Measurements from ENCODE around the gene ZNF367. TPM values are rescaled to one million over a fixed set of nuclear protein-coding genes. Genes with fewer than 3 reads are reported as not detected.
A peak's percentile ranks its signal among the peaks of the same experiment; 100 is the strongest.

Gene ZNF367
- total and polyA plus RNA-seq, 2 donors (not counting 1 experiment from before 2014, with no cell fraction given): 0.66 to 2.2 TPM

DNA sequence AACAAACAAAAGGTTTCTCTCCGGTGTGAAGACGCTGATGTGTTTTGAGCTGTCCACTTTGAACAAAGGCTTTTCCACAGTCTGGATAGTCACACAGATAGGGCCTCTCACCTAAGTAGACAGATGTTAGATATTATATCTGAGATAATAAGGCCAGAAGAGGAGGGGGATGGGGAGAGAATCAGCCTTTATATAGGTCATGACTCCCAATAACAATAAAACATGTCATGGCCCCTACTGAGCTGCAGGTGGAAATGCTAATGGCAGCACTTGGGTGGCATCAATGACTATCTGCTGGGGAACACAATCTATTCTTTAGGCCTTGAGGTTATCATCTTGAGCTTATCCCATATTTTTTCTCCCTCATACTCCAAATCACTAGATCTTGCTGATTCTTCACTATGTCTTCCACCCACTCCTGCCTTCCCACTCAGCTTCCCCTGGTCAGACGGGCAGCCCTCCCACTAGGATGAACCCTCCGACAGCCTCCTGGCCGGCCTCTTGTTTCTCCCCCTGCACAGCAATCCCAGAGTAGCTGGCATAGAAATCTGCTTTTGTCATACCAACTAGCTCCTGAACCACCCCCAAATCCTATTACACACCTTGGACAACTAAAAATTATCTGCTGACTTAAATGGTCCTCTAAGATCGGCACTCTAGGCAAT is 23.2 kb downstream of the ZNF367 start:
- Histone ChIP-seq H3K36me3 (ENCODE audit: control insufficient read depth, insufficient read depth, low read length) (no peaks in the 10 kb centered on the region), H3K4me3 (replicated peaks in 1 of 4; ENCODE audit: control extremely low read depth in 1 of 4, insufficient read depth in 1 of 4, low read depth in 3 of 4, low read length in 4 of 4) (no peak overlapping the region), H3K4me1 (ENCODE audit: control insufficient read depth, extremely low read depth, insufficient read depth, low read length) (peaks cover 3% of the 10 kb centered on the region), H3K27me3 (ENCODE audit: control insufficient read depth, insufficient read depth, low read length) (no peaks in the 10 kb centered on the region), H3K9ac (ENCODE audit: insufficient read depth, low read length) (no peak overlapping the region), H4K20me1 (ENCODE audit: control insufficient read depth, extremely low read depth, insufficient read depth, low read length) (no peaks in the 10 kb centered on the region), H3K79me2 (ENCODE audit: control insufficient read depth, insufficient read depth, low read length) (peaks cover 6% of the 10 kb centered on the region), H3K27ac (ENCODE audit: insufficient read depth, low read length) (no peak overlapping the region), H2AFZ (ENCODE audit: low read length) (no peak overlapping the region), H3K4me2 (ENCODE audit: extremely low read depth, insufficient read depth, low read length) (no peak overlapping the region), H3K9me3 (ENCODE audit: control insufficient read depth, insufficient read depth, low read depth, low read length) (no peaks in the 10 kb centered on the region)
- DNase-seq (ENCODE audit: low read depth in 2 of 2): no peak
- TF ChIP-seq, protein P1, sequence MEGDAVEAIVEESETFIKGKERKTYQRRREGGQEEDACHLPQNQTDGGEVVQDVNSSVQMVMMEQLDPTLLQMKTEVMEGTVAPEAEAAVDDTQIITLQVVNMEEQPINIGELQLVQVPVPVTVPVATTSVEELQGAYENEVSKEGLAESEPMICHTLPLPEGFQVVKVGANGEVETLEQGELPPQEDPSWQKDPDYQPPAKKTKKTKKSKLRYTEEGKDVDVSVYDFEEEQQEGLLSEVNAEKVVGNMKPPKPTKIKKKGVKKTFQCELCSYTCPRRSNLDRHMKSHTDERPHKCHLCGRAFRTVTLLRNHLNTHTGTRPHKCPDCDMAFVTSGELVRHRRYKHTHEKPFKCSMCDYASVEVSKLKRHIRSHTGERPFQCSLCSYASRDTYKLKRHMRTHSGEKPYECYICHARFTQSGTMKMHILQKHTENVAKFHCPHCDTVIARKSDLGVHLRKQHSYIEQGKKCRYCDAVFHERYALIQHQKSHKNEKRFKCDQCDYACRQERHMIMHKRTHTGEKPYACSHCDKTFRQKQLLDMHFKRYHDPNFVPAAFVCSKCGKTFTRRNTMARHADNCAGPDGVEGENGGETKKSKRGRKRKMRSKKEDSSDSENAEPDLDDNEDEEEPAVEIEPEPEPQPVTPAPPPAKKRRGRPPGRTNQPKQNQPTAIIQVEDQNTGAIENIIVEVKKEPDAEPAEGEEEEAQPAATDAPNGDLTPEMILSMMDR (conservative IDR thresholded peaks at IDR 0.05 in 1 of 2, IDR thresholded peaks at IDR 0.05 in 1 of 2; ENCODE audit: low read depth in 1 of 2, low read length in 2 of 2): no peak
- TF ChIP-seq EZH2 (IDR thresholded peaks at IDR 0.05; ENCODE audit: low read length, missing control alignments): no peak

- Histone ChIP-seq H4K20me1 (ENCODE audit: control insufficient read depth, extremely low read depth, insufficient read depth, low read length) (no peaks in the 10 kb centered on the region), H2AFZ (ENCODE audit: low read length) (no peak overlapping the region), H3K27ac (ENCODE audit: insufficient read depth, low read length) (no peak overlapping the region), H3K79me2 (ENCODE audit: control insufficient read depth, insufficient read depth, low read length) (no peaks in the 10 kb centered on the region), H3K4me1 (ENCODE audit: control insufficient read depth, extremely low read depth, insufficient read depth, low read length) (no peaks in the 10 kb centered on the region), H3K9me3 (ENCODE audit: control insufficient read depth, insufficient read depth, low read depth, low read length) (no peaks in the 10 kb centered on the region), H3K36me3 (ENCODE audit: control insufficient read depth, insufficient read depth, low read length) (no peaks in the 10 kb centered on the region), H3K27me3 (ENCODE audit: control insufficient read depth, insufficient read depth, low read length) (no peaks in the 10 kb centered on the region), H3K4me3 (replicated peaks in 1 of 4; ENCODE audit: control extremely low read depth in 1 of 4, insufficient read depth in 1 of 4, low read depth in 3 of 4, low read length in 4 of 4) (no peak overlapping the region), H3K9ac (ENCODE audit: insufficient read depth, low read length) (no peak overlapping the region), H3K4me2 (ENCODE audit: extremely low read depth, insufficient read depth, low read length) (no peak overlapping the region)
- TF ChIP-seq EZH2 (IDR thresholded peaks at IDR 0.05; ENCODE audit: low read length, missing control alignments): no peak
- TF ChIP-seq, protein P1 (conservative IDR thresholded peaks at IDR 0.05 in 1 of 2, IDR thresholded peaks at IDR 0.05 in 1 of 2; ENCODE audit: low read depth in 1 of 2, low read length in 2 of 2): no peak
- no peak for DNase-seq (ENCODE audit: low read depth in 2 of 2)
Measured at GRCh38 chr9:96392263-96392662, 25.9 kb downstream of the ZNF367 start.

GRCh38 chr9:96391021-96391765 is 27.0 kb downstream of the ZNF367 start:
- Histone ChIP-seq H3K27me3 (ENCODE audit: control insufficient read depth, insufficient read depth, low read length) (no peaks in the 10 kb centered on the region), H3K9ac (ENCODE audit: insufficient read depth, low read length) (no peak overlapping the region)
- peak in 1 of 2 donors; percentile 27 for DNase-seq (ENCODE audit: low read depth in 2 of 2)

More at GRCh38 chr9:96391021-96391765, 27.0 kb downstream of the ZNF367 start:
- peak overlapping the region; percentile 79 for H2AFZ ChIP-seq (ENCODE audit: low read length)
- no peaks in the 10 kb centered on the region for H4K20me1 ChIP-seq (ENCODE audit: control insufficient read depth, extremely low read depth, insufficient read depth, low read length)
- H3K36me3 ChIP-seq (ENCODE audit: control insufficient read depth, insufficient read depth, low read length): no peaks in the 10 kb centered on the region
- no peak overlapping the region for H3K4me3 ChIP-seq (replicated peaks in 1 of 4; ENCODE audit: control extremely low read depth in 1 of 4, insufficient read depth in 1 of 4, low read depth in 3 of 4, low read length in 4 of 4)
- no peaks in the 10 kb centered on the region for H3K4me1 ChIP-seq (ENCODE audit: control insufficient read depth, extremely low read depth, insufficient read depth, low read length)
- no peaks in the 10 kb centered on the region for H3K79me2 ChIP-seq (ENCODE audit: control insufficient read depth, insufficient read depth, low read length)
- H3K27ac ChIP-seq (ENCODE audit: insufficient read depth, low read length): no peak overlapping the region
- no peak for TF ChIP-seq EZH2 (IDR thresholded peaks at IDR 0.05; ENCODE audit: low read length, missing control alignments)
- TF ChIP-seq, protein P1 (conservative IDR thresholded peaks at IDR 0.05 in 1 of 2, IDR thresholded peaks at IDR 0.05 in 1 of 2; ENCODE audit: low read depth in 1 of 2, low read length in 2 of 2): no peak
- no peaks in the 10 kb centered on the region for H3K9me3 ChIP-seq (ENCODE audit: control insufficient read depth, insufficient read depth, low read depth, low read length)
- H3K4me2 ChIP-seq (ENCODE audit: extremely low read depth, insufficient read depth, low read length): peak overlapping the region; percentile 51
